HEK293 (cell line): ENCODE results near the gene FIGN.

Source experiments
- CTCF ChIA-PET: fragments of 350-600 bp; formaldehyde crosslinking; extraction: SDS; loops from one replicate; lab custom pipeline; 2021; ENCODE audit warnings: antibody characterized with exemption; lab: Yijun Ruan, JAX
- POLR2A ChIA-PET: fragments of 300-600 bp; formaldehyde crosslinking; extraction: SDS; loops from one replicate; lab custom pipeline; 2020; ENCODE audit warnings: antibody characterized with exemption, inconsistent platforms; lab: Yijun Ruan, JAX
- H3K27ac ChIP-seq: fragments of 200-500 bp; sonication (Bioruptor generic); 2 replicates; pipeline ENCODE4 v1.5.1; 2014; ENCODE audit warnings: low read depth, low read length, control low read depth, inconsistent platforms; ENCODE audit errors: extremely low read depth
- H3K36me3 ChIP-seq, 2 experiments: fragments of 200-500 bp in 1 of 2; sonication (Bioruptor generic) in 1 of 2; 1 replicate in 1 of 2; 2 replicates in 1 of 2; pipeline ENCODE4 v1.5.1; 2014 to 2017; ENCODE audit warnings: inconsistent platforms in 2 of 2, low read length in 2 of 2; ENCODE audit not compliant: control insufficient read depth in 2 of 2, insufficient read depth in 1 of 2
- H3K4me1 ChIP-seq: fragments of 200-500 bp; sonication (Bioruptor generic); 2 replicates; pipeline ENCODE4 v1.5.1; 2014; ENCODE audit warnings: mild to moderate bottlenecking, low read length, inconsistent platforms; ENCODE audit not compliant: control insufficient read depth, insufficient read depth
- H3K4me3 ChIP-seq: 2 replicates; pipeline ENCODE4 v1.5.1; 2011; ENCODE audit warnings: low read depth, mild to moderate bottlenecking, control low read depth, low read length, moderate library complexity
- H3K9me3 ChIP-seq: fragments of 200-500 bp; sonication (Bioruptor generic); 2 replicates; pipeline ENCODE4 v1.5.1; 2014; ENCODE audit warnings: low read depth, low read length, inconsistent platforms; ENCODE audit not compliant: control insufficient read depth, insufficient read depth
- GLI2 ChIP-seq: fragments of 450-650 bp; formaldehyde crosslinking; IDR thresholded peaks from 2 replicates; pipeline ENCODE4; 2017; ENCODE audit warnings: missing biosample characterization, missing genetic modification characterization, low read depth, borderline replicate concordance
- KLF7 ChIP-seq: fragments of 450-650 bp; formaldehyde crosslinking; IDR thresholded peaks from 2 replicates; pipeline ENCODE4 v1.5.1; 2016; ENCODE audit warnings: missing biosample characterization, missing genetic modification characterization, borderline replicate concordance
- MZF1 ChIP-seq: fragments of 450-650 bp; formaldehyde crosslinking; IDR thresholded peaks from 2 replicates; pipeline ENCODE4 v1.5.1; 2017; ENCODE audit warnings: missing biosample characterization, missing genetic modification characterization, borderline replicate concordance
- OSR2 ChIP-seq: fragments of 450-650 bp; formaldehyde crosslinking; IDR thresholded peaks from 2 replicates; pipeline ENCODE4 v1.5.1; 2016; ENCODE audit warnings: missing biosample characterization, missing genetic modification characterization
- SP3 ChIP-seq: fragments of 450-650 bp; formaldehyde crosslinking; IDR thresholded peaks from 2 replicates; pipeline ENCODE4 v1.5.1; 2016; ENCODE audit warnings: missing biosample characterization, missing genetic modification characterization
- WT1 ChIP-seq: fragments of 450-650 bp; formaldehyde crosslinking; IDR thresholded peaks from 2 replicates; pipeline ENCODE4 v1.5.1; 2016; ENCODE audit warnings: missing biosample characterization, missing genetic modification characterization
- ZEB2 ChIP-seq: fragments of 450-650 bp; formaldehyde crosslinking; IDR thresholded peaks from 2 replicates; pipeline ENCODE4 v1.5.1; 2016; ENCODE audit warnings: missing biosample characterization, missing genetic modification characterization
- ZNF132 ChIP-seq: fragments of 450-650 bp; formaldehyde crosslinking; IDR thresholded peaks from 2 replicates; pipeline ENCODE4 v1.5.1; 2017; ENCODE audit warnings: missing biosample characterization, missing genetic modification characterization, borderline replicate concordance
- ZNF138 ChIP-seq: fragments of 450-650 bp; formaldehyde crosslinking; IDR thresholded peaks from 2 replicates; pipeline ENCODE4 v1.5.1; 2016; ENCODE audit warnings: missing biosample characterization, missing genetic modification characterization, borderline replicate concordance
- ZNF148 ChIP-seq: fragments of 450-650 bp; formaldehyde crosslinking; IDR thresholded peaks from 2 replicates; pipeline ENCODE4 v1.5.0; 2017; ENCODE audit warnings: missing biosample characterization, missing genetic modification characterization, borderline replicate concordance
- ZNF169 ChIP-seq: fragments of 450-650 bp; formaldehyde crosslinking; IDR thresholded peaks from 2 replicates; pipeline ENCODE4 v1.5.1; 2016; ENCODE audit warnings: missing biosample characterization, missing genetic modification characterization
- ZNF2 ChIP-seq: fragments of 450-650 bp; formaldehyde crosslinking; IDR thresholded peaks from 2 replicates; pipeline ENCODE4 v1.5.1; 2016; ENCODE audit warnings: missing biosample characterization, missing genetic modification characterization
- ZNF324 ChIP-seq: fragments of 450-650 bp; formaldehyde crosslinking; IDR thresholded peaks from 2 replicates; pipeline ENCODE4 v1.5.1; 2016; ENCODE audit warnings: missing biosample characterization, missing genetic modification characterization
- ZNF341 ChIP-seq: fragments of 450-650 bp; formaldehyde crosslinking; IDR thresholded peaks from 2 replicates; pipeline ENCODE4; 2016; ENCODE audit warnings: low read depth, missing biosample characterization, missing genetic modification characterization
- ZNF37A ChIP-seq: fragments of 450-650 bp; IDR thresholded peaks from 2 replicates; pipeline ENCODE4 v1.5.1; 2018; ENCODE audit warnings: missing biosample characterization, missing genetic modification characterization
- ZNF530 ChIP-seq: fragments of 450-650 bp; formaldehyde crosslinking; IDR thresholded peaks from 2 replicates; pipeline ENCODE4 v1.5.1; 2016; ENCODE audit warnings: low read depth, missing biosample characterization, missing genetic modification characterization
- ZNF571 ChIP-seq: fragments of 450-650 bp; formaldehyde crosslinking; IDR thresholded peaks from 2 replicates; pipeline ENCODE4 v1.5.0; 2017; ENCODE audit warnings: missing biosample characterization, missing genetic modification characterization
- ZNF596 ChIP-seq: fragments of 450-650 bp; IDR thresholded peaks from 2 replicates; pipeline ENCODE4 v1.5.0; 2018; ENCODE audit warnings: missing biosample characterization, mild to moderate bottlenecking, missing genetic modification characterization, moderate library complexity
- ZNF626 ChIP-seq: fragments of 450-650 bp; sonication (Bioruptor Pico); formaldehyde crosslinking; IDR thresholded peaks from 2 replicates; pipeline ENCODE4 v1.5.1; 2018; ENCODE audit warnings: missing biosample characterization, missing genetic modification characterization, inconsistent platforms
- ZNF629 ChIP-seq: fragments of 450-650 bp; formaldehyde crosslinking; IDR thresholded peaks from 2 replicates; pipeline ENCODE4 v1.5.1; 2017; ENCODE audit warnings: missing biosample characterization, missing genetic modification characterization
- TF ChIP-seq, protein P1 (sequence below): fragments of 450-650 bp; formaldehyde crosslinking; conservative IDR thresholded peaks from 2 replicates; pipeline ENCODE4 v1.5.1; 2016; ENCODE audit warnings: low read depth, missing biosample characterization, missing genetic modification characterization
- TF ChIP-seq, protein P2 (sequence below): fragments of 450-650 bp; formaldehyde crosslinking; IDR thresholded peaks from 2 replicates; pipeline ENCODE4 v1.5.1; 2017; ENCODE audit warnings: missing biosample characterization, missing genetic modification characterization
- TF ChIP-seq, protein P3 (sequence below): fragments of 450-650 bp; IDR thresholded peaks from 2 replicates; pipeline ENCODE4 v1.5.1; 2018; ENCODE audit warnings: missing biosample characterization, mild to moderate bottlenecking, missing genetic modification characterization

FIGN gene

DNA sequence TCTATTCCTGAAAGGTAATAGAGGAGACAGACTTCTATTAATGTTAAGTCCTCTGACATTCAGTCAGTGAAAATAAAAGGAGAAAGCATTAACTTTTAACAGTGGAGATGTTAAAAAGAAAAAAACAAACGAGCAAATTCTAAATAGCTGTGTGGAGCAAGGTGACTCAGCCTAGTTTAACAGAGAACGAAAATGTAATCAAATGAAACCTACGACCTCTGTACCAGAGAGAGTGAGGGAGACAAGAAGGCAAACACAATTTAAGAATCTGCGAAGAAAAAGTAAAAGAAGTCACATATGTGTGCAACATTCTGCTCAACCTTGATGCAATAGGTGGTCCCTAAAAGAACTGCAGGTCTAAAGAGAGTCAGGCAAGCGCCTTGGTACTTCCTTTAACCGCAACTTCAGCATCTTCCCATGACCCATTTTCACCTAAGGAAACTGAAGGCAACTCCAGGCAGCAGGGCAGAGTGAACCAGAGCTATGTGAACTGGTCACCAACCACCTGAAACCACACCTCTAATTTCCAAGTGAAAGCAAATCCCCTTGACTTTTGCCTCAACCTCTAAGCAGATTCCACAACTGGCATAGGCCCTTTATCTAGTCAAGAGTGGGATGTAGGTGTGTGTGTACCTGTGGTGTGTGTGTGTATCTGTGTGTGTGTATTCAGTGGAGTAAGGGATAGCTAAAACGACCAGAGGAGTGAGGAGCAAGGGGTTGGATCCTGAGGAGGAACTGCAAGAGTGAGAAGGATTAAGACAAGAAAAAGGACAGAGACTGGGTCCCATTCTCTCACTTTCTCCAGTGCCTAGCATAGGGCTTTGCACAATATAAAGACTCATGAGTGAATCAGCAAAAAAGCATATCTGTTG, 43.0 kb downstream of the FIGN start:
- TF ChIP-seq ZNF138 (tag by site-specific recombination) (no peak), ZNF169 (tag by site-specific recombination) (no peak), ZNF596 (no peak), SP3 (tag by site-specific recombination) (no peak), ZNF341 (no peak), WT1 (tag by site-specific recombination) (no peak), ZNF629 (no peak), ZNF530 (tag by site-specific recombination) (no peak), ZNF132 (tag by site-specific recombination) (no peak), ZNF626 (no peak)
- TF ChIP-seq, protein P1, sequence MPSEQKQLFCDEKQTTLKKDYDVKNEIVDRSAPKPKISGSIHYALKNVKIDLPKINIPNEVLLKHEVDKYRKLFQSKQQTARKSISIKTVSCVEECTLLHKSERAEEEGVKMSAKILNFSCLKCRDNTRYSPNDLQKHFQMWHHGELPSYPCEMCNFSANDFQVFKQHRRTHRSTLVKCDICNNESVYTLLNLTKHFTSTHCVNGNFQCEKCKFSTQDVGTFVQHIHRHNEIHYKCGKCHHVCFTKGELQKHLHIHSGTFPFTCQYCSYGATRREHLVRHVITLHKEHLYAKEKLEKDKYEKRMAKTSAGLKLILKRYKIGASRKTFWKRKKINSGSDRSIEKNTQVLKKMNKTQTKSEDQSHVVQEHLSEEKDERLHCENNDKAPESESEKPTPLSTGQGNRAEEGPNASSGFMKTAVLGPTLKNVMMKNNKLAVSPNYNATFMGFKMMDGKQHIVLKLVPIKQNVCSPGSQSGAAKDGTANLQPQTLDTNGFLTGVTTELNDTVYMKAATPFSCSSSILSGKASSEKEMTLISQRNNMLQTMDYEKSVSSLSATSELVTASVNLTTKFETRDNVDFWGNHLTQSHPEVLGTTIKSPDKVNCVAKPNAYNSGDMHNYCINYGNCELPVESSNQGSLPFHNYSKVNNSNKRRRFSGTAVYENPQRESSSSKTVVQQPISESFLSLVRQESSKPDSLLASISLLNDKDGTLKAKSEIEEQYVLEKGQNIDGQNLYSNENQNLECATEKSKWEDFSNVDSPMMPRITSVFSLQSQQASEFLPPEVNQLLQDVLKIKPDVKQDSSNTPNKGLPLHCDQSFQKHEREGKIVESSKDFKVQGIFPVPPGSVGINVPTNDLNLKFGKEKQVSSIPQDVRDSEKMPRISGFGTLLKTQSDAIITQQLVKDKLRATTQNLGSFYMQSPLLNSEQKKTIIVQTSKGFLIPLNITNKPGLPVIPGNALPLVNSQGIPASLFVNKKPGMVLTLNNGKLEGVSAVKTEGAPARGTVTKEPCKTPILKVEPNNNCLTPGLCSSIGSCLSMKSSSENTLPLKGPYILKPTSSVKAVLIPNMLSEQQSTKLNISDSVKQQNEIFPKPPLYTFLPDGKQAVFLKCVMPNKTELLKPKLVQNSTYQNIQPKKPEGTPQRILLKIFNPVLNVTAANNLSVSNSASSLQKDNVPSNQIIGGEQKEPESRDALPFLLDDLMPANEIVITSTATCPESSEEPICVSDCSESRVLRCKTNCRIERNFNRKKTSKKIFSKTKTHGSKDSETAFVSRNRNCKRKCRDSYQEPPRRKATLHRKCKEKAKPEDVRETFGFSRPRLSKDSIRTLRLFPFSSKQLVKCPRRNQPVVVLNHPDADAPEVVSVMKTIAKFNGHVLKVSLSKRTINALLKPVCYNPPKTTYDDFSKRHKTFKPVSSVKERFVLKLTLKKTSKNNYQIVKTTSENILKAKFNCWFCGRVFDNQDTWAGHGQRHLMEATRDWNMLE (tag by site-specific recombination) = no peak
- TF ChIP-seq, protein P2, sequence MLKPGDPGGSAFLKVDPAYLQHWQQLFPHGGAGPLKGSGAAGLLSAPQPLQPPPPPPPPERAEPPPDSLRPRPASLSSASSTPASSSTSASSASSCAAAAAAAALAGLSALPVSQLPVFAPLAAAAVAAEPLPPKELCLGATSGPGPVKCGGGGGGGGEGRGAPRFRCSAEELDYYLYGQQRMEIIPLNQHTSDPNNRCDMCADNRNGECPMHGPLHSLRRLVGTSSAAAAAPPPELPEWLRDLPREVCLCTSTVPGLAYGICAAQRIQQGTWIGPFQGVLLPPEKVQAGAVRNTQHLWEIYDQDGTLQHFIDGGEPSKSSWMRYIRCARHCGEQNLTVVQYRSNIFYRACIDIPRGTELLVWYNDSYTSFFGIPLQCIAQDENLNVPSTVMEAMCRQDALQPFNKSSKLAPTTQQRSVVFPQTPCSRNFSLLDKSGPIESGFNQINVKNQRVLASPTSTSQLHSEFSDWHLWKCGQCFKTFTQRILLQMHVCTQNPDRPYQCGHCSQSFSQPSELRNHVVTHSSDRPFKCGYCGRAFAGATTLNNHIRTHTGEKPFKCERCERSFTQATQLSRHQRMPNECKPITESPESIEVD (tag by site-specific recombination) = no peak
- TF ChIP-seq, protein P3, sequence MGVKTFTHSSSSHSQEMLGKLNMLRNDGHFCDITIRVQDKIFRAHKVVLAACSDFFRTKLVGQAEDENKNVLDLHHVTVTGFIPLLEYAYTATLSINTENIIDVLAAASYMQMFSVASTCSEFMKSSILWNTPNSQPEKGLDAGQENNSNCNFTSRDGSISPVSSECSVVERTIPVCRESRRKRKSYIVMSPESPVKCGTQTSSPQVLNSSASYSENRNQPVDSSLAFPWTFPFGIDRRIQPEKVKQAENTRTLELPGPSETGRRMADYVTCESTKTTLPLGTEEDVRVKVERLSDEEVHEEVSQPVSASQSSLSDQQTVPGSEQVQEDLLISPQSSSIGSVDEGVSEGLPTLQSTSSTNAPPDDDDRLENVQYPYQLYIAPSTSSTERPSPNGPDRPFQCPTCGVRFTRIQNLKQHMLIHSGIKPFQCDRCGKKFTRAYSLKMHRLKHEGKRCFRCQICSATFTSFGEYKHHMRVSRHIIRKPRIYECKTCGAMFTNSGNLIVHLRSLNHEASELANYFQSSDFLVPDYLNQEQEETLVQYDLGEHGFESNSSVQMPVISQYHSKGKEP (tag by site-specific recombination) = no peak
- ChIA-PET POLR2A (no interaction called here), CTCF (interaction anchor here (0.6 kb wide), 1 partner anchor 347 kb away, joined by 4 read pairs; no protein-coding TSS in a partner anchor)
- Histone ChIP-seq H3K9me3 (no peaks in the 10 kb centered on the region), H3K4me3 (no peak overlapping the region), H3K36me3 (no peaks in the 10 kb centered on the region), H3K4me1 (no peaks in the 10 kb centered on the region), H3K27ac (no peak overlapping the region)

- ChIA-PET POLR2A (no interaction called here), CTCF (interaction anchor here (0.6 kb wide), 1 partner anchor 346 kb away, joined by 4 read pairs; no protein-coding TSS in a partner anchor)
- H3K9me3 ChIP-seq = no peaks in the 10 kb centered on the region
- no peak overlapping the region for H3K4me3 ChIP-seq
- no peaks in the 10 kb centered on the region for H3K36me3 ChIP-seq
- no peak overlapping the region for H3K27ac ChIP-seq
- H3K4me1 ChIP-seq = no peaks in the 10 kb centered on the region
- TF ChIP-seq KLF7 (tag by site-specific recombination) = no peak
- TF ChIP-seq ZNF571 (tag by site-specific recombination) = no peak
- TF ChIP-seq GLI2 (tag by site-specific recombination) = no peak
- no peak for TF ChIP-seq ZNF37A
- TF ChIP-seq ZNF2 (tag by site-specific recombination) = no peak
- no peak for TF ChIP-seq ZEB2 (tag by site-specific recombination)
- TF ChIP-seq ZNF324 (tag by site-specific recombination) = no peak
- no peak for TF ChIP-seq ZNF148 (tag by site-specific recombination)
- TF ChIP-seq MZF1 (tag by site-specific recombination) = no peak
- no peak for TF ChIP-seq OSR2 (tag by site-specific recombination)
Measured at GRCh38 chr2:163692081-163692480, 43.7 kb downstream of the FIGN start.
